Mammary microvascular endothelial cell (primary cell): Measurements from ENCODE around the gene CHIT1. TPM values are rescaled to one million over a fixed set of nuclear protein-coding genes. Genes with fewer than 3 reads are reported as not detected.

ENCODE experiments used
- total RNA-seq: library from RNA; depleted of rRNA; stranded (reverse); fragments of >200 nt; gene quantifications from 2 replicates; pipeline ENCODE4 v1.2.3, GENCODE V29; 2015

The CHIT1 gene
- not detected in 2 replicates for total RNA-seq

GRCh38 chr1:203229471-203230135 lies at the start of gene CHIT1:
CHIT1 (minus strand) TSS chr1:203229673; CDS start chr1:203229636, 37 bp downstream.

DNA sequence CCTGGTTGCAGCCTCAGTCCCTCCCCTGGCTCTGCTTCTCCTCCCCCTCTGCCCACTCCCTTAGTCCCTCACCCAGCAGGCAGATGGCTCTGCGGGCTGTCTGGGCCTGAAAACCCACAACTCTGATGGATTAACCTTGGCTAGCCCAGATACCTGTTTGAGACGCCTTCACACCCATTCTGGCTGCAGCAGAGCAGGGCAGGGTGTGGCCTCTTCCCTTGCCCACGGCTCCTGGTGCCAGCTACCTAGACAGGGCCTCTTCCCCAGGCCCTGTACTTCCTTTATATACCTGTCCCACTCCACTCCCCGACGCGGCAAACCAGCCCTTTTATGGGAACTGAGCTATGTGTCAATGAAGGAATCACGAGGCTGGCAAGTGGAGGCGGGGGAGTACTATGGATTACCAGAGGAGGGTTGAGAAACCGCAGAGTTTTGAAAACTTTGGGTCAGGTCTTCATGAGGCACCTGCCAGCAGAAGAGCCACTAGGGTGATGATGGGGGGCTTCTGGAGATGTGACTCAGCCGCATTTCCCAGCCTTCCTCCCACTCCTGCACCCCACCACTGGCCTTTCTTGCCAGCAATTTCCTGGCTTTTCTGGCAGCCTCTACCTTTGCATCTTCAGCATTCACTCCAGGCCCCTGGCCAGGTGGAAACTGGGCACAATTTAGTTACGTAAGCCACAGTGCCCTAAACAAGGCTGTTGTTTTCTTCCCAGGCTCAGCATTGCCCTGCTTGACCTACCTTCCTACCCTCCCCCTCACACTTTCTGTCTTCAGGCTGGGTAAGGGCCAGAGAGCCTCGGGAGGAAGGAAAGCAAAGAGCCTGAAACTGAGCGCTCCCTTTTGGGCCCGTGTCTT lies 42.8 kb downstream of the CHIT1 start, which contains the start of gene CHI3L1:
Gene CHI3L1, minus strand, starts transcription at position 259 of the 858 bp plus-strand sequence. Its CDS starts 81 bp downstream, at position 178.

GRCh38 chr1:203175237-203175826 lies 54.1 kb downstream of the CHIT1 start, which contains the start of gene MYBPH:
MYBPH (minus strand) TSS chr1:203175826; CDS start chr1:203175755, 71 bp downstream.

Other genes starting within 250 kb of the CHIT1 start
- gene TMEM183A, start 222.3 kb downstream of the CHIT1 start, total RNA-seq: 75.2 and 77.9 TPM in 2 replicates
- gene PPFIA4, start 203.2 kb downstream of the CHIT1 start, total RNA-seq: under 0.01 TPM in 2 replicates
- not detected in 2 replicates for gene MYOG, start 143.7 kb downstream of the CHIT1 start, total RNA-seq
- gene ADORA1, start 101.9 kb downstream of the CHIT1 start, total RNA-seq: not detected in 2 replicates
- gene MYBPH, start 53.8 kb downstream of the CHIT1 start, total RNA-seq: not detected in 2 replicates
- not detected in 2 replicates for gene CHI3L1, start 43.0 kb downstream of the CHIT1 start, total RNA-seq
- gene BTG2, start 75.8 kb upstream of the CHIT1 start, total RNA-seq: 20.5 and 26.0 TPM in 2 replicates
- 0.84 and 0.87 TPM in 2 replicates for gene FMOD, start 121.4 kb upstream of the CHIT1 start, total RNA-seq
- 0.07 TPM in 1 of 2 replicates, not detected in the other for gene PRELP, start 246.1 kb upstream of the CHIT1 start, total RNA-seq